Suprapubic skin (tissue), 4 donors: ENCODE results near the gene RTL9. TPM values are rescaled to one million over a fixed set of nuclear protein-coding genes. Genes with fewer than 3 reads are reported as not detected.

ENCODE experiments used
- DNase-seq, 2 donors: peaks; one replicate each; pipeline ENCODE4 v3.0.0-alpha.2; 2019; ENCODE audit warnings: low spot score in 2 of 2
- H3K27ac ChIP-seq: fragments of 200-600 bp; sonication (generic); one replicate; pipeline ENCODE4 v1.5.1; 2019
- H3K27me3 ChIP-seq: fragments of 200-600 bp; sonication (generic); one replicate; pipeline ENCODE4 v1.5.1; 2019
- H3K36me3 ChIP-seq: fragments of 200-600 bp; sonication (generic); one replicate; pipeline ENCODE4 v1.5.1; 2019
- H3K4me1 ChIP-seq: fragments of 200-600 bp; sonication (generic); one replicate; pipeline ENCODE4 v1.5.1; 2019
- H3K4me3 ChIP-seq: fragments of 200-600 bp; sonication (generic); one replicate; pipeline ENCODE4 v1.5.1; 2019; ENCODE audit warnings: mild to moderate bottlenecking
- H3K9me3 ChIP-seq: fragments of 200-600 bp; sonication (generic); one replicate; pipeline ENCODE4 v1.5.1; 2019
- CTCF ChIP-seq, 2 donors: fragments of 200-600 bp in 1 of 2; fragments of 450-650 bp in 1 of 2; sonication (generic) in 1 of 2; IDR thresholded peaks; one replicate each; pipeline ENCODE4 v1.5.1; 2016 to 2019; ENCODE audit warnings: antibody characterized with exemption in 2 of 2, mild to moderate bottlenecking in 1 of 2, moderate library complexity in 1 of 2
- EP300 ChIP-seq: sonication (generic); formaldehyde crosslinking; IDR thresholded peaks from one replicate; pipeline ENCODE4 v1.6.1; 2017; ENCODE audit warnings: antibody characterized with exemption
- POLR2A ChIP-seq, 2 donors: fragments of 450-650 bp; IDR thresholded peaks; one replicate each; pipeline ENCODE4 v1.6.1; 2017; ENCODE audit warnings: antibody characterized with exemption in 2 of 2, mild to moderate bottlenecking in 2 of 2, moderate library complexity in 2 of 2
- POLR2AphosphoS5 ChIP-seq, 3 donors: sonication (generic); formaldehyde crosslinking; IDR thresholded peaks; one replicate each; pipeline ENCODE4 v1.6.1; 2017; ENCODE audit warnings: antibody characterized with exemption in 3 of 3
- WGBS: methylation state at CpG from one replicate; pipeline ENCODE4 v1.1.5; 2018; 5-methylcytosine and 5-hydroxymethylcytosine counted together
- total RNA-seq, 4 donors: library from RNA; depleted of rRNA; stranded (reverse); fragments of >200 nt; gene quantifications; one replicate each; pipeline ENCODE4 v1.1.0, GENCODE V29; 2016

The RTL9 gene
- total RNA-seq, 4 donors from 2014 or later = 0.16 TPM; not detected in 3

GRCh38 chrX:110383414-110383813, 24.8 kb downstream of the RTL9 start:
- no peaks in the 10 kb centered on the region for H3K36me3 ChIP-seq
- WGBS = 44% methylated on average over 2 of the region's 2 CpGs
- no peaks in the 10 kb centered on the region for H3K9me3 ChIP-seq
- no peak overlapping the region for H3K27ac ChIP-seq
- no peaks in the 10 kb centered on the region for H3K4me1 ChIP-seq
- DNase-seq = no peak
- H3K27me3 ChIP-seq = no peaks in the 10 kb centered on the region
- TF ChIP-seq EP300 (no peak), POLR2AphosphoS5 (IDR thresholded peaks at IDR 0.05) (no peak), CTCF (IDR thresholded peaks at IDR 0.05) (no peak)
- H3K4me3 ChIP-seq = no peak overlapping the region

- no peaks in the 10 kb centered on the region for H3K9me3 ChIP-seq
- no peak overlapping the region for H3K27ac ChIP-seq
- WGBS = 84% methylated on average over 2 of the region's 2 CpGs
- H3K36me3 ChIP-seq = no peaks in the 10 kb centered on the region
- DNase-seq = no peak
- H3K4me3 ChIP-seq = no peak overlapping the region
- TF ChIP-seq EP300 (no peak), POLR2AphosphoS5 (IDR thresholded peaks at IDR 0.05) (no peak), POLR2A (IDR thresholded peaks at IDR 0.05) (no peak), CTCF (IDR thresholded peaks at IDR 0.05) (no peak)
- H3K4me1 ChIP-seq = no peaks in the 10 kb centered on the region
- H3K27me3 ChIP-seq = no peaks in the 10 kb centered on the region
Measured at GRCh38 chrX:110384490-110384889, 25.8 kb downstream of the RTL9 start.

- DNase-seq = no peak
- Histone ChIP-seq H3K27ac (no peak overlapping the region), H3K9me3 (no peaks in the 10 kb centered on the region), H3K4me1 (no peaks in the 10 kb centered on the region), H3K36me3 (no peaks in the 10 kb centered on the region), H3K4me3 (no peak overlapping the region), H3K27me3 (no peaks in the 10 kb centered on the region)
- TF ChIP-seq EP300 (no peak), POLR2AphosphoS5 (IDR thresholded peaks at IDR 0.05) (no peak), CTCF (IDR thresholded peaks at IDR 0.05) (no peak), POLR2A (IDR thresholded peaks at IDR 0.05) (no peak)
- 59% methylated on average over 2 of the region's 2 CpGs for WGBS
Measured at GRCh38 chrX:110389570-110389969, 30.9 kb downstream of the RTL9 start.

- Histone ChIP-seq H3K9me3 (no peaks in the 10 kb centered on the region), H3K27me3 (no peaks in the 10 kb centered on the region), H3K27ac (no peak overlapping the region), H3K4me3 (no peak overlapping the region), H3K4me1 (no peaks in the 10 kb centered on the region), H3K36me3 (no peaks in the 10 kb centered on the region)
- no peak for TF ChIP-seq EP300
- TF ChIP-seq POLR2A (IDR thresholded peaks at IDR 0.05) = no peak
- no peak for TF ChIP-seq CTCF (IDR thresholded peaks at IDR 0.05)
- no peak for TF ChIP-seq POLR2AphosphoS5 (IDR thresholded peaks at IDR 0.05)
- DNase-seq = no peak
Measured at GRCh38 chrX:110391086-110391485, 32.4 kb downstream of the RTL9 start.

GRCh38 chrX:110394651-110395050, 36.0 kb downstream of the RTL9 start:
- Histone ChIP-seq H3K36me3 (no peaks in the 10 kb centered on the region), H3K27me3 (no peaks in the 10 kb centered on the region), H3K4me1 (peaks cover 7% of the 10 kb centered on the region), H3K9me3 (no peaks in the 10 kb centered on the region), H3K4me3 (no peak overlapping the region), H3K27ac (no peak overlapping the region)
- TF ChIP-seq CTCF (IDR thresholded peaks at IDR 0.05) (no peak), EP300 (no peak), POLR2A (IDR thresholded peaks at IDR 0.05) (no peak), POLR2AphosphoS5 (IDR thresholded peaks at IDR 0.05) (no peak)
- no peak for DNase-seq
- 52% methylated on average over 2 of the region's 2 CpGs for WGBS
